ENCODE data around the gene TRPM1.
"Not testable (repeated sequence)": the region's sequence is repeated elsewhere in the genome, so short reads cannot be mapped to it uniquely, and the experiment has no call there.

TRPM1 gene

DNA sequence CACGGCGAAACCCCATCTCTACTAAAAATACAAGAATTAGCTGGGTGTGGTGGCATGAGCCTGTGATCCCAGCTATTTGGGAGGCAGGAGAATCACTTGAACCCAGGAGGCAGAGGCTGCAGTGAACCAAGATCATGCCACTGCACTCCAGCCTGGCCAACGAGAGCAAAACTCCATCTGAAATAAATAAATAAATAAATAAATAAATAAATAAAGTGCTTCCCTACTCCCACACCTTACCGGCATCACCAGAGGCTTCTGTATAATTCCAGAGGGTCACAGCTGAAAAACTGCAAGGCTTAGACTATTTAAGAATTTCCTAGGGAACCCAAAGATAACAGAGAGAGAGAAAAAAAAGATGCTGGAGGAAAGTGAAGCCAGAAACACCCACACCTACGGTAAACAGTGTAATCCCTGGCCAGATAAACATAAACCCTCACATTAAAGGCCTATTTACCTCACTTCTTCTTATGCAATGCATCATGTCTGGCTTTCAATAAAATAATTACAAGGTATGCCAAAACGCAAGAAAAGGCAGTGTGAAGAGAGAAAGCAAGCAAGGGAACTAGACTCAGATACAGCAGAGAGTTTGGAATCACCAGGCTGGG lies 15.0 kb upstream of the TRPM1 start:
- no peak for DNase-seq

DNA sequence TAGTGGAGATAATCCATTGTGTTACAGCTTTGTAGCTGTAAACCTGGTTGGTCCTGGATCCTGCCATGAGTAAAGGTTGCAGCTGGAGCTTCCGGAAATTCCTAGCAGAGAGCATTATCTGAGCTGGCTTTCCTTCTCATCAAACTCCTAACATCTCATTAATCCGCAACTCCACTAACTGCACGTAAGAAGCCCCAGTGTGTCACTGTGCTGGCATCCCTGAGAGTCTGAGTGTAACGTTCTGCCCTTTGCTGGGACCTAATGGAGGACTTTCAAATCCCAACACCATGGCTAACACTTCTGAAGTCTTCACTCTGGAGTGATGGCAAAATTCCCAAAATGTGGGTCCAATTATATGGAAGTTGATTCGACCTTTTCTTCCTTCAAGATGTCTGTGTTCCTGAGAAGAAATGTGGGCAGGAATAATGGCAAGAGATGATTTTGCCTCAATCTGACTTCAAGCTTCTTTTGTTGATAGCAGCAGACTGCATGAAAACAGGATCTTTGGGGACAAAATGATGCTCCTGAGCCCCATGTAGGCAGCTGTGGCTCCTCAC lies 9.6 kb upstream of the TRPM1 start:
- DNase-seq: no peak

DNA sequence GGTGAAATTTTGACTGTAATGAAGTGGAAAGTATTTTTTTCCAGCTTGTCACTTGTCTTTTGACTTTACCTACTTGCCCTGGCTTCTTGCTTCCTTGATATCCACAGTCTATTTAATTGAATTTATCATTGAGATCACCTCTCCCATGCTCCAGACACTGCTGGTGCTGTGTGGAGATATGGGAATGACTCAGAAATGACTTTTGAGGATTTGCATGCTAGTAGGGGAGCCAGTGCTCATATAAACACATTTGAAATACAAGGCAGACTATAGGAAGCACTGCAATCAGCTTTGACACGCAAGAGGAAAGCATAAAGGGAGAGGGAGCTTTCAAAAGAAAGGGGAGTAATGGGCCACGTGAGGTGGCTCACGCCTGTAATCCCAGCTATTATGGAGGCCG lies 7.3 kb upstream of the TRPM1 start:
- DNase-seq: no peak

DNA sequence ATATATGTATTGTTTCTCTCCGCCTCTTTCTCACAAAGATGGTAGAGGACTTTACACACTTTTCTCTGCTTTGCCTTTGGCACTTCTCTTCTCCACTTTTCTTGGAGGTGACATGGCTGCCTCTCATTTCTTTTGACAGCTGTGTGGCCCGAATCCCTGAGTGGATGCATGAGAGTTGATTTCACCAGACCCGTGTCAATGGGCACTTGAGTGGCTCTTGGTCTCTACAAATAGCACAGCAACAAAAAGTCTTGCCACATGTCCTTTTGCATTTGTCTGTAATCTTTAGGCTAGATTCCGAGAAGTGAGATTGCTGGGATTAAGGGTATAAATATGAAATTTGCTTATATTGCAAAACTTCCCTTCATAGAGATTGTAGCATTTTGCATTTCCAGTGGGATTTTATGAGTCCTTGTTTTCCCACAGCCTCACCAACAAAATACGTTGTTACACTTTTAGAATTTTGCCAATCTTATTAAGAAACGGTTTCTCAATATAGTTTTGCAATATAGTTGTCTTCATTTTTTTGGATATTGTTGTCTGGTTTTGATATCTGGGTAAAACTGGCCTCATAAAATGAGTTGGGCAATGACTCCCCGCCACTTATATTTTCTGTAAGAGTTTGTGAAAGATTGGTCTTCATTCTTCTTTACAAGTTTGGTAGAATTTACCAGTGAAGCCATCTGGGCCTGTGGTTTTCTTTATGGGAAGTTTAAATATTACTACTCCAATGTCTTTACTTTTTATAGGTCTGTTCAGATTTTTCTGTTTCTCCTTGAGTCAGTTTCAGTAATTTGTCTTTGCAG lies 5.2 kb upstream of the TRPM1 start:
- no peak for DNase-seq

DNA sequence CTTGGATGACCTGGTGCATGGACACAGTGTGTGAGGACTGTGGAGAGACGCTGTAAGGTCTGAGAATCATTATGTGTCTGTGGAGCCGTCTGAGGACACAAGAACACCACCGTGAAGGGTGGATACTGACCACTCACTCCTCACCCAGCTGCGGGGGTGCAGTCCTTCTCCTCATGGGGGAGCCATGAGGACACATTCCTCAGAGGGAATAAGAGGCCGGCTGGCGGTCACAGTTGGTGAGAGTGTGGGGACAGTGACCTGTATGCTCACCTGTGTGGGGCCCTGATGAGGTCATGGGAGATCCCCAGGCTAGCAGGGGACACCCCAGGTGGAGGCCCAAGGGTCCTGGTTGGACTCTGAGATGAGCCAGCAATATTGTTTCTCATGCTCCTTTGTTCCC lies 2.5 kb upstream of the TRPM1 start:
- DNase-seq: no peak

DNA sequence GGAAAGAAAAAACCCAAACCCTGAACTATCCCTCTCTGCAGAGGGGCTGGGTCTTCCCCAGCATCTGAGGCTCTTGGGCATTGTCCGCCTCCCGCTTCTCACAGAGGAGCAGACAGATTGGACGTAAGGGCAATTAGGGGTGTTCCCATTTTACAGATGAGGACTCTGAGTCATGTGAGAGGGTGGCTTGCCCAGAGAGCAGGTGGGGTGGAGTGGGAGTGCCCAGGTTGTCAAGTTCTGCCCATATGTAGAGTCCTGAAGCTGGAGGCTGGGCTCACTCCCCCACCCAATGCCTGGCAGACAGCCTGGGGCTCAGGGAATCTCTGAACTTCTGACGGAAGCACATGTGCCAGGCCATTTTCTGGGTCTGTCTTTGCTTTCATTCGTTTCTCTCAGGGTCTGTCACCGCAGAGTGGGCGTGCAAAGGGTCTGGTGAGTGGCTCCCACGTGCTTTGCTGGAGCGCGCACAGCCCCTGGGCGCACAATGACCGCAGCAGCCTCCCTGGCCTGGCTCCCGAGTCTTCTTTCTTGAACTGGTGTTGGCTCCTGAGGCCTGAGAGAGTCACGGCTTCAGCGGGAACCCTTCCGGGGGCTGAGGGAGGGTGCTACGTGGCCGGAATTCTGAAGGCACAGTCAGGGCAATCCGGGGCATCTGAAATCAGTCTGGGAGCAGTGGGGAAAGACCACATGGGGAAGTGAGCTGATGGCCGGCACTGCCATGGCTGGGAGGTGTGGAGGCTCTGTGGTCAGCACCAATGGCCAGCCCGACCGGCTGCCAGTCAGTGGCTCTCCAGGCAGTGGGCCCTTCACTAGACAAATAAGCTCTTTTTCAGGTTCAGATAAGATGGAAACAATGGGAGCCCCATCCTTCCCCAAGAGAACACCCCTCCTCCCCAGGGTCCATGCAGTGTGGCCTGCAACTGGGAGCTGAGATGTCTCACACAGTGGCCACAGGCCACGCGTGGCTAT lies 1.1 kb upstream of the TRPM1 start:
- DNase-seq: no peak

DNA sequence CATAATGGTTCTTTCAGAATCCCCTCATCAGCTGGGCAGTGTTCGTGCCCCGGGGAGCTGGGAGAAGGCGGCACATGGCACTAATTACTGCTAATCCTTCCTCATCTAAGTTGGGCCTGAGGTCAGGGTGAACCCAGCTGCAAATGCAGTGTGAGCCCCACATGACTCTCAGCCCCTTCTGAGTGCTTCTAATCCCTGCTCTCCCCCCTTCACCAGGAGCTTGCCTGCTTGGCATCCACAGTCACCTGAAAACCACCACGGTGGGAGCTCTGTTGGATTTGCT lies 455 bp upstream of the TRPM1 start:
- DNase-seq: no peak

DNA sequence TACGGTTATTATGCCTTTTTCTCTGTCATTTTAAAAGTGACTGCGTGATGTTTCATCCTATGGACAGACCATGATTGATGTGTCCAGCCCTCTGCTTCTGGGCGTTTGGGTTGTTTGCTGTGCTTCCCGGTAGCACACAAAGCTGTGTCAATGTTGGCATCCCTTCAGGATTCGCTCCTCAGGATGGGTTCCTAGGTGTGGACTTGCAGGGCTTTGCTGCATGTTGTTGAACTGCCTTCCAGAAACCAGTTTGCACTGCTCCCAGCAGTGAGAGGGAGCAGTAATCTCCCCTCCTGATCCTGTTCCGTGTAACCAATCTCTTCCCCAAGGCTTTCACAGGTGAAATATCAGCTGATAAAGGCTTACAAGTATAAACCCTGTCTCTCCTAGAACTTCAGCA lies 787 bp downstream of the TRPM1 start:
- DNase-seq: no peak

DNA sequence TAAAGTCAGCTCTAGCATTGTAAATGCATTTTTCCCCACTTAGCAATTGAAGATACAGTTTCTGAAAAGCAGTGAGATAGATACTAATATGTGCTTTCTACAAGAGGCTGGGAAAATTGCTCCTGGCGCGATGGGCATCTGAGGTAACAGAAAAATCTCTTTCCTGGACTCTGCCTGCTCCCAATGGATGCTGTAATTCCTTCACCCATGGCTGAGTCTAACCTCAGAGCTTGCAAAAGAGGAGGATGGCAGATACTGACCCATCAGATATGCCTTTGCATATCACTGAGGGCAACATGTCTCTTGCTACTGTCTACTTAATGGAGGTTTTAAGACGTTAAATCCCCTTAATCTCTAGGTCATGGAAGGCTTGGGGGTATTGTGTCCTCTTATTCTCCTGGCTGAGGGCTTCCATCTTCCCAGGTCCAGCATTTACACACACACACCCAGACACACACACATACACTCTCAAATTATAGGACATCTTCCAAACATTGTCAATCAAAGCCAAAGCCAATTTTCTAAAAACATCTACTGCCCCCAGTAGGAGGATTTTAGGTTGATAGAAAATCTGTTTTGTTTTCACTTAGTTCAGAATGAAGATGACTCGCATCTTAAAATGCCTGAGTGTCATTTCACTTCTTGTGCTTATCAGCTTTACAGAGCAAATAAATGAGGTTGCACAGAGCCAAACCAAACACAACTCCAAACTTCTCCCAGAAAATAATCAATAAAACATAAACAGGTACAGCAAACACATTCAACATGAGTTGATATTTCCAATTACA lies 2.4 kb downstream of the TRPM1 start:
- DNase-seq: no peak

DNA sequence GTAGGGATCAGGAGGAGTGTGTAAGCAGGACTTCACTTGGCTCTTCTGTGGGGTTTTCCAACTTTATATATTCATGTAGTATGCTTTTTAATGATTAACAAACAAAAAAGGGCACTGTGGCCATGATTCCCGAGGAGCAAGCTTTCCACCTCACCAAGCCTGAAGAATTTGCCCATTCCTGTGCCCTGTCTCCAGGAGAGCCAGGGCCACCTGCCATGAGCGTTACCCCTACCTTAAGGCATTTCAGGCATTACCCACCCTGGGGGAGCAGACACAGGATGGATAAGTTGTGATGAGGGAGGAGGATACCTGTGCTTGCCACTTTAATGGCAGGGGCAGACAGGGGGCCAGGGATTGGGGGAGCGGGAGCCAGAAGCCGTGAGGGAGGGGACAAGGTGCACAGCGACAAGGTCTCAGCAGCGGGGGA lies 3.0 kb downstream of the TRPM1 start:
- no peak for DNase-seq

DNA sequence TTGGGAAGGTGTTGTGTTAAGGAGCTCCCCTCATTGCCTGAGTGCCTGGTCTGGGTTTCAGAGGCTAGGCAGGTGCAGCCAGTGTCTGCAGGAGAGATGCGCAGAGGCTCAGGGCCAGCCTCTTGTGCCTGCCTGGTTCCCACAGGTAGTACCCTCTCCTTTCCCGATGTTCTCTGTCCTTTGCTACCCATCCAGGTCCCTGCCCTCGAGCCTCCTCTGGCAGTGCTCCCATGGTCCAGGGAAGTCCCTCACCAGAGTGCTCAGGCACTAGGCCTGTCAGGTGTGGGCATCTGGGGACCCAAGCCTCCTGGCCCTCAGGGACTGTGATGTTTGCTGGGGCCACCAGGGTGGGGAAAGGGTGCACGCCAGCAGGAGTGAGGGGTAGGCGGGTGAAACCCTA lies 5.0 kb downstream of the TRPM1 start:
- no peak for DNase-seq

DNA sequence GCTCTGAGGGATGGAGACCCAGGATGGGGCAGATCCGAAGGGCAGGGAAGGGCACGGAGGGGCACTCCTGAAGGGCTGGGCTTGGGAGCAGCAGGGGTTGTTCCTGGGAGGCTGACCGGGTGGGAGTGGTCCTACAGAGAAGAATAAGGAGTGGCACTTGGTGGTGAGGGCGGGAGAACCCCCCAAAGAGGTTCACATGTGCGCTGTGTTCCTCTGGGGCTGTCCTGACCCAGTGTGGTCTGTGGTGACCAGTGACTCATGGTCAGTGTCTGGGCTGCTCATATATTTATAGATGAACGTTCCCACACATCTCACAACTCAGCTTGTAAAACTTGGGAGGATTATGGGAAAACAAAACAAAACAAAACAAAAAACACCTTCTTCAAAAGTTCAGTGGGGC lies 10.0 kb downstream of the TRPM1 start:
- DNase-seq: no peak

DNA sequence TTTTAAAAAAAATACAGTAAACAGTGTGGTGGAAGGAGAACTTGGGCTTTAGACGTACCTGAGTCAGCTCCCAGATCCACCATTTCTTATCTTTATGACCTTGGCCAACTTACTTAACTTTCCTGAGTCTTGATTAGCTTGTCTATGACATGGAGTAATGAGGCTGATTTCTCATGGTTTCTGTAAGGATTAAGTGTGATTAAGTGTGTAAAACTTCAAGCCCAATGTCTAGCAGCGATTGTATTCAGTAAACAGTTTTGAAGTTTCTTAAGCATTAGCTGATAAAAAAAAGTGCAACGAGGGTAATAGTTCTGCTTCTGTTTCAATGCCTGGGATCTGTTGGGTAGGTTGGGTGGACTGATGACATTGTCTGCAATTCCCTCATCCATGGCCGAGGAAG lies 10.8 kb downstream of the TRPM1 start:
- no peak for DNase-seq

DNA sequence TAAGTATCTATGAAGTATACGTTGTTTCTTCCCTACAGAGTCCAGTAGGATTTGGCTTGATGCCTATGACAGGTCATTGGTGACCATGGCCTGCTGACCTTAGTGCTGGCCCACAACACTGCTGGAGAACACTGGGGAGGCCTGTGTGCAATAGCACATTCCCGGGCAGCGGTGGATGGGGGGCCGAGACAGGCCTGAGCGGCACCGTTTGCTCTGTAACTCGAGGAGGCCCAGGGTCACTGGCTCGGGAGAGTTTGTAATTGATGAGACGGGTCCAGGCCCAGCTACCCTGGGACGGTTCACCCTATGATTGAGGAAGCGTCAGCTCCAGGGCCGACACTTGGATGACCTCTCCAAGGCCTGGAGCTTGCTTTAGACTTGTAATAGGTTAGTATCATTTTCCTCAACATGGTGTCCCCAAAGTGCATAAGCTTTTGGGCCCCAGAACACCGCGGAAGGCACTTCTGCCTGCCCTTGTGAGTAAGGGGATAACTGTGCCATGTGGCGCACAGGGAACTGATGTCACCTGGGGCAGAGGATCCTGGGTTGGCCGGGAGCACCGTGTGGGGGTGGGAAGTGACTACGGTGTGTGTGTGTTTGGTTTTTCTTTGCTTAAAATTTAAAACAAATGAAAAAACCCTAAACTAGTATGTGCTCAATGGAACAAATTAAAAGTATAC lies 12.0 kb downstream of the TRPM1 start:
- no peak for DNase-seq

DNA sequence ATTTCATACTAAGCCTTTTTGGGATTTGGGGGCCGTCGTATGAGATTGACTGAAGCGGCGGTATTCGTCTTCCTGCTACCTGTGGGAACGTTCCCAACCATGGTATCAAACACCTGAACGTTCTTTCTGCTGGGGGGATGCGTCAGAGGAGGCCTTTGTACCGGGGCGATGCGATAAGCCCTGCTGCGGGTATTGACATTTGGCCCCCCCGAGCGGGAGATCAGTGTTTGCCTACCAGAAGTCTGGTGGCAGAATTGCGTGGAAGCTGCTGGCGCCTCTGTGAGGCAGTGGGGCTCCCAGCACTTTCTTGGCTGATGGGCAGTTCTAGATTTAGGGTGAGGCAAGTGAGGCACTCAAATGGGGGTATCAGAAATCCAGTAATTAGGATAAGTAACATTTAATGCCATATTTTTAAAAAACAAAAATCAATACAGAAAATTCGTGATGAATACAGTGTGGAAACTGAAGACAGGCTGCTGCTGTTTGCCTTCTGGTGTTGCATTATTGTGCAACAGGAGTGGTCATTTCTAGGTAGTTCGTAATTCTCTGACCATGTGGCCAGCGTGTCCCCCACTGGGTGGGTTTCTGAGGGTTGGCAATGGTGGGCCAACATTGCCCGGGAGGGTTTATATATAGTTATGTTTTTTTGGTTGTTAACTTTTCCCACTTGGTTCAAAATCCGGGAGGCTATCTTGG lies 12.7 kb downstream of the TRPM1 start:
- no peak for DNase-seq

DNA sequence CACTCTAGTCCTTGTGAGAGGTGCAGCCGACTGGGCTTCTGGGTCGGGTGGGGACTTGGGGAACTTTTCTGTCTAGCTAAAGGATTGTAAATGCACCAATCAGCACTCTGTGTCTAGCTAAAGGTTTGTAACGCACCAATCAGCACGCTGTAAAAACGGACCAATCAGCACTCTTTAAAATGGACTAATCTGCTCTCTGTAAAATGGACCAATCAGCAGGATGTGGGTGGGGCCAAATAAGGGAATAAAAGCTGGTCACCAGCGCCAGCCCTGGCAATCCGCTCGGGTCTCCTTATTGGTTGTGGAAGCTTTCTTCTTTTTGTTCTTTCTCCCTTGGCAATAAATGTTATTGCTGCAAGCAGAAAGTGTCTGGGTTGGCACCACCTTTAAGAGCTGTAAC lies 13.5 kb downstream of the TRPM1 start:
- DNase-seq: not testable (repeated sequence)

DNA sequence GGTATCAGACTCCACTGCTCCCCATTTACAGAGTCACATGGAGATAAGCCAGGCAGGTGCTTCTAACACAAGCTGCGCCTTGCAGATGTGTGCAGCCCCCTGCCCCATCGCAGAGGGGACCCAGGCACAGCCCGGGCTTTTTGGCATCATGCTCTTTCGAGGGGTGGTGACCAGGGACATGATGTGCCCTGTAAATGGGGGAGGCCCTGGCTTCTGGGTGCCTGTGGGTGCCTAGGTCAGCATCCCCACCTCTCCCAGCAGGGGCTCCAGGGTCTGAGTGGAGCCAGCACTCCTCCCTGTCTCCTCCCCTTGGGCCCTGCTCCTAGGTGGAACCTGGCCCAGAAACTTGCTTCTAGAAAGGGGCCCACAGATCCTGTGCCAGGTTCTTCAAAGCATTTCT lies 15.2 kb downstream of the TRPM1 start:
- DNase-seq: no peak

DNA sequence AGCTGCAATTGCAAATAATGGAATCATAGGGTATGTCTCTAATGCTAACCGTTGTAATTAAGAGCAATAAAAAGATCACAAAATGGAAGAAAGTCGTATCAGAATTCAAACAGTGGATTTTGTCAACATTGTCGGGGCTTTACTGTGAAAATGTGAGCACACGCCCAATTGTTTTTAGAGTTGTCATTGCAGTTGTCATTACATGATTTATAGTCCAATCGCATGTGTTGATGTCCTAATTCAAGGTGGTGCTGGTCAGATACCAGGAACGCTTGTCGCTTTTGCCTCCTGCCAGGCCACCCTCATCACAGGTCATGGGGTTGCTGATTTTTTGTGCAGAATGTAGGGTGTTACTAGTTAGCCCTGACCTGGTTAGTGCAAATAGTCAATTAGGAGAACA lies 16.2 kb downstream of the TRPM1 start:
- DNase-seq: no peak

DNA sequence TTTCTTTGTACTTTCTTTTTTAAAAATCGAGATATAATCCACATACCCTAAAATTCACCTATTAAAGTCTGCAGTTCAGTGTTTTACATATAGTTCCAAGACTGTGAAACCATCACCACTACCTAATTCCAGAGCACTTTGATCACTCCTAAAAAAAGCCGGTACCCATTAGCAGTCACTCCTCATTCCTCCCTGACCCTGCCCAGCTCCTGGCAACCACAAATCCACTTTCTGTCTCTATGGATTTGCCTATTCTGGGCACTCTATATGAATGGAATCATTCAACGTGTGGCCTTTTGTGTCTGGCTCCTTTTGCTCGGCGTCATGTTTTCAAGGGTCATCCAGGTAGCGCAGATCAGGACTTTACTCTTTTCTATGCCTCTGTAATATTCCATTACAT lies 17.3 kb downstream of the TRPM1 start:
- DNase-seq: no peak

DNA sequence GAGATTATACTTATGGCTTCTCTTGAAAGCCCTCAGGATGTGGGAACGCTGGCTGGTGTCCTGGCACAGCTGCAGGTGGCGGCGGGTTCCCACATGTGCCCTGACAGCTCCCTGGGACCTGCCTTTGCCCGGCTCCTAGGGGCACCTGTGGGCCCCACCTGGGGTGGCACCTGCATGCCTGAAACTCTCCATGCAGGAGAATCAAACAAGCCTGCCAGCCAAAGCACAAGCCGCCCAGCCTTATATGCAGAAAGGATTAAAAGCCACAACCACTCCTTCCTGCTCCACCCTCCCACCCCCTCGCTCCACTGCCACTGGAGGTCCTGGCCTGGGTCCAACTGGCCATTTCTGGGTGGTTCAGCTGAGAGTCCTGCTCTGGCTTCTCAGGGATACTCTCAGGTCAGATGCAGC lies 18.1 kb downstream of the TRPM1 start:
- DNase-seq: no peak

DNA sequence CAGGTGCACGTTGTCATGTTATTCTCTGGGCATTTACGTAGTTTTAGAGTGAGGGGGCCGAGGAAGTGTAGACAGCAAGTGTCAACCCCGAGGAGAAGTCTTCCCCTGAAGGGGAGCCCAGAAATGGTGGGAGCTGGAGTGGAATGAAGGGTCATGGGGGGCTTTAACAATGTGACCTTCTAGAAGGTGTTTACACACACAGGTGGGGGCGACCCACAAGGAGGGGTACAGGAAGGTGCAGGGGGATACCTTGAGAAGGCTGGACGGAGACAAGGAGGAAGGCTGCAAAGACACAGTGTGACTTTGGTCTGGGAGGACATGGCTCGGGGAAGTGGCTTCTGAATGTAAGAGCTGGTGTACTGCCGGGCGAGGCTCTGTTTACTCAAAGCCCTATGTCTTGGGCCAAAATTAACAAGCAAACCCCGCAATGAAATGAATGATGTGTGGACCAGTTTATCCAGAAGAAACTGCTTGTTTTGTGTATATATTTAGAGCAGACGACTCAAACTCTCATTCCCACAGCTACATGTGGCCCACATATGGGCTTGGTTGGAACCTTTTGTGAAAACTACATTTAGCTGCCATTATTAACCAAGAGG lies 18.7 kb downstream of the TRPM1 start:
- DNase-seq: no peak

Measured in CD4-positive, alpha-beta T cell treated with Interleukin-6 for 4 hours (primary cell).